GM12892 (cell line): Measurements from ENCODE around the gene ALOXE3.

Experiments used
- POLR2AphosphoS5 ChIP-seq: IDR thresholded peaks from 2 replicates; pipeline ENCODE4 v1.6.1; 2011; ENCODE audit warnings: low read depth, low read length, control low read depth
- TAF1 ChIP-seq: IDR thresholded peaks from 2 replicates; pipeline ENCODE4 v1.6.1; 2011; ENCODE audit warnings: low read depth, mild to moderate bottlenecking, control low read depth, low read length, borderline replicate concordance

GRCh38 chr17:8089728-8090127, 28.6 kb downstream of the ALOXE3 start:
- no peak for TF ChIP-seq POLR2AphosphoS5
- no peak for TF ChIP-seq TAF1
